Cardiac fibroblast (primary cell): ENCODE results near the gene HEATR1.
"Not testable (repeated sequence)": the region's sequence is repeated elsewhere in the genome, so short reads cannot be mapped to it uniquely, and the experiment has no call there.

Experiments used
- DNase-seq, 2 donors: peaks; one replicate each; pipeline versions ENCODE4 v3.0.0 to v3.0.0-alpha.2; 2010; ENCODE audit warnings: low read depth in 2 of 2
- H3K4me3 ChIP-seq, 2 donors: replicated peaks in 1 of 2; 1 replicate in 1 of 2; 2 replicates in 1 of 2; pipeline ENCODE4 v1.5.1; 2011; ENCODE audit warnings: low read depth in 2 of 2, low read length in 2 of 2, mild to moderate bottlenecking in 2 of 2, moderate library complexity in 1 of 2
- TF ChIP-seq, protein P1 (sequence below): IDR thresholded peaks from one replicate; pipeline ENCODE4 v1.5.1; 2011; ENCODE audit warnings: low read depth, mild to moderate bottlenecking, low read length, inconsistent platforms

HEATR1 gene

DNA sequence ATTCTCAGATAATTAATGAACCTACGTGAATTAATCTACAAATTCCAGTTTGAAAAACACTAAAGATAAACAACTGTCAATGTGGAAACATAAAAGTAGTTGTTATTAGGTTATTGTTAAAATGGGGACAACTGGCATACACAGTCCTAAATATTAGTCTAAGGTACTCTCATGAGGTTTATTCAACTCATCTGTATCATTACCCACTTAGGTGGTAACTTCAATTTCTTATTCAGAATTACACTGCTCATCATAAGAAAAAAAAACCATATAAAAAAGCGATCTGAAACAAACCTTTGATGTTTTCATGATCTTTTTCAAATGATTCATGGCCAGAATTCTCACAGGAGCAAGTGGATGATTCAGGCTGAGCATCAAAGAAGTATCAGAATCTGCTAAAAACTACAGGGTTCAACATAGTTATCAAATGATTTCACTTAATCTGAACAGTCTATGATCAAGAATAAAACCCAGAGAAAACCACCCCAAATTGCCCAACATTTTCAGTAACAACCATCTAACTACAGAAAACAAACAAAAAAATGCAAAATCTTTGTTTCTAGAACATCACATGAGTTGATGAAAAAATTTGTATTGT lies 13.7 kb downstream of the HEATR1 start:
- no peak for DNase-seq
- TF ChIP-seq, protein P1, sequence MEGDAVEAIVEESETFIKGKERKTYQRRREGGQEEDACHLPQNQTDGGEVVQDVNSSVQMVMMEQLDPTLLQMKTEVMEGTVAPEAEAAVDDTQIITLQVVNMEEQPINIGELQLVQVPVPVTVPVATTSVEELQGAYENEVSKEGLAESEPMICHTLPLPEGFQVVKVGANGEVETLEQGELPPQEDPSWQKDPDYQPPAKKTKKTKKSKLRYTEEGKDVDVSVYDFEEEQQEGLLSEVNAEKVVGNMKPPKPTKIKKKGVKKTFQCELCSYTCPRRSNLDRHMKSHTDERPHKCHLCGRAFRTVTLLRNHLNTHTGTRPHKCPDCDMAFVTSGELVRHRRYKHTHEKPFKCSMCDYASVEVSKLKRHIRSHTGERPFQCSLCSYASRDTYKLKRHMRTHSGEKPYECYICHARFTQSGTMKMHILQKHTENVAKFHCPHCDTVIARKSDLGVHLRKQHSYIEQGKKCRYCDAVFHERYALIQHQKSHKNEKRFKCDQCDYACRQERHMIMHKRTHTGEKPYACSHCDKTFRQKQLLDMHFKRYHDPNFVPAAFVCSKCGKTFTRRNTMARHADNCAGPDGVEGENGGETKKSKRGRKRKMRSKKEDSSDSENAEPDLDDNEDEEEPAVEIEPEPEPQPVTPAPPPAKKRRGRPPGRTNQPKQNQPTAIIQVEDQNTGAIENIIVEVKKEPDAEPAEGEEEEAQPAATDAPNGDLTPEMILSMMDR, result no peak
- H3K4me3 ChIP-seq, result no peak overlapping the region

DNA sequence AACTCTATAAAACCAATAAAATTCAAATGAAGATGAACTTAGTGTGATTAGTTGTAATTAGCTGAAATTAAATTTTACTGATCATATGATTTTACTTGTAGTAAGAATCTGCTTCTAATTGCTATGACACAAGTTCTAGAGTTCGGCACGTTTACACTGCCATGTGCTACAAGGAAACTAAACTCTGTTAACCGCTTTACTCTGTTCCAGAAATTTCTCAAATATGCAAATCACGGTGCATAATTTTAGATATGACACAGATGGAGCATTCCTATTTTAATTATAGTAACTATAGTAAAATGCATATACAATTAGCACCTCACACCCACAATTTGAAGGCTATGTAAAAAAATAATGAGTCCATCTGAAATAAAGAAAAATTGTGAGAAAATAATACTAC lies 14.8 kb downstream of the HEATR1 start:
- DNase-seq, result no peak

DNA sequence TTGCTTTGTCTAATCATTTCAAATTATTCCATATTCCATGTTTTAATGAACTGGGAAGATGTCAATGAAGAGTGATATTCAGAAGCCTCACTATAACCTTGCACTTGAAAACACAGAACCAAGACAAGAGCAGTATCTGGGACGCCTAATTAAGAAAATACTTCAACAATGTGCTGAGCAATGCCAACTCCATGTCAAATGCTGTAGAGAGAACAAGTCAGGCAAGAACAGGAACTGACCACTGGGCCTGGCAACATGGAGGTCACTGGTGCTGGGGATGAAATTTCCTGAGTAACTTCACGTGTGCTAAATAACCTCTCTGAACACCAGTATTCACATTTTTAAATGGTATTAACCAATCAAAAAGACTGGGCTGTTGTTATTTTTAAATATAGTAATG lies 22.8 kb downstream of the HEATR1 start:
- TF ChIP-seq, protein P1, result no peak
- no peak overlapping the region for H3K4me3 ChIP-seq
- DNase-seq, result no peak

More for the DNA sequence above, 14.8 kb downstream of the HEATR1 start:
- TF ChIP-seq, protein P1, result no peak
- H3K4me3 ChIP-seq, result no peak overlapping the region

DNA sequence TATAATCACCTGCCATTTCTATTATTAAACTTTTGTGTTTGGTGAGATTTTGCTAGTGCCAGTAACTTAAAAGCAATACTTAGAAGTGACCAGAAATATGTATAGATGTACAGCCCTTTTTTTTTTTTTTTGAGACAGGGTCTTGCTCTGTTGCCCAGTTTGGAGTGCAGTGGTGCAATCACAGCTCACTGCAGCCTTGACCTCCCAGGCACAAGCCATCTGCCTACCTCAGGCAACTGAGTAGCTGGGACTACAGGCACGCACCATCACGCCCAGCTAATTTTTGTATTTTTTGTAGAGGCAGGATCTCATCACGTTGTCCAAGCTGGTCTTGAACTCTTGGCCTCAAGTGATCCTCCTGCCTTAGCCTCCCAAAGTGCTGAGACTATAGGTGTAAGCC lies 23.9 kb downstream of the HEATR1 start:
- DNase-seq, H3K4me3 ChIP-seq: not testable (repeated sequence)

DNA sequence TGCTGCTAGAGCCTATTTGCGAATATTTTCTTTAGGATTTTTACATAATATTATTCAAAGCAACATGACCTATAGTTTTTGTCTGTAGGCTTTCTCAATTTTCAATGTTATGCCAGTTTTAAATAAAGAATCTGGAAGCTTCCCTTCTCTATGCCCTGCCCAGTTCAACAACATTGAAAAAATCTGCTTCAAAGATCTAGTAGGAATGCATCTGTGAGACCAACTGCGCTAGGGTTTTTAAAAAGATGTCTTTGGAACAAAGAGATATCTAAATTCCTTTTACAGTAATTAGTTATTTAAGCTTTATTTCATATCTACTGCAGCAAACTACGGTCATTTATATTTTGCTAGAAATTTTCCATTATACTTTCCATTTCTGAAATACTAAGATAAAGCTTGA lies 25.7 kb downstream of the HEATR1 start:
- TF ChIP-seq, protein P1, result no peak
- no peak overlapping the region for H3K4me3 ChIP-seq
- no peak for DNase-seq

DNA sequence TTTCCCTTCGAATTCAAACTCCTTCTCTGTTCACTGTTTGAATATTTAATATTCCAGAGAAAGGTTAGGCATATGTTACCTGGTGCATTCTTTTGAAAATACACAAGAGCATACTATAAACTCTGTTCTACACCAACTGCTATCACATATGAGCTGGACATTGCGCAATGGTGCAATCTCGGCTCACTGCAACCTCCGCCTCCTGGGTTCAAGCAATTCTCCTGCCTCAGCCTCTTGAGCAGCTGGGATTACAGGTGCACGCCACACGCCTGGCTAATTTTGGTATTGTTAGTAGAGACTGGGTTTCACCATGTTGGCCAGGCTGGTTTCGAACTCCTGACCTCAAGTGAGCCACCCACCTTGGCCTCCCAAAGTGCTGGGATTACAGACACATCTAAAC lies 27.3 kb downstream of the HEATR1 start:
- H3K4me3 ChIP-seq, DNase-seq: not testable (repeated sequence)

DNA sequence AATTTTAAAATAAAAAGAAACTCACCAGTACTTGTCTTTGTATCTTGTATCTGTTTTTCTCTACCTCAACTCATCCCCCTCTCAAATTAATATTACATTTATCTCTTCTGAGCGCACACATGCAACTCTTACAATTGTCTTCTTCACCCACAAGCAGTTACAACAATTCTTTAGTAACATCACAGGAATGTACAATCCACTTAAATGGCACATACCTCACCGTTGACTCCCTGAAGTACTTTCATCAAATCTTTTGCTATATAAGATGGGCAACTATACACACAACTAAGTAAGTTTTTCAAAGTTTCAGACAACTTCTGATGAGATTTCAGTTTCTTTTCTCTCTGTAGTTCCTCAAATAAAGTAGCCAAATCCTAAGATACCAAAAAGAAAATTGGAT lies 28.3 kb downstream of the HEATR1 start:
- DNase-seq, result peak; percentile 15 to 67
- H3K4me3 ChIP-seq, result no peak overlapping the region
- TF ChIP-seq, protein P1, result no peak

DNA sequence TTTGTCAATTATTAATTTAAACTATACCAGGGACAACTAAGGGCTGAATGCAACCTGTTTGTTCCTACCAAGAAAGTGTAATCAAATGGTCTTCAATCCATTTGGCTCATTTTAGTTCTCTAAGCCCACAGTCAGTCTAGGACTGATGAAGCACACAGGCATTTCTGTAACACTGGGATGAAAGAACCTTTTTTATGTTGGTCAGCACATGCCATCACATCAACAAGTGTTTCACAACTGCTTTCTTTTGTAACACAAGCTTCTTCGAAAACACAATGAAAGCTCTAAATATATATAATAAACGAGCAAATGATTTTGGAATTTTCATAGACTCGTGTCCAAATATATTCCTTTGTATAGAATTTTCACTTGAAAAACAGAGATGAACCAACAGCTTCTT lies 28.8 kb downstream of the HEATR1 start:
- no peak overlapping the region for H3K4me3 ChIP-seq
- TF ChIP-seq, protein P1, result no peak
- DNase-seq, result peak; percentile 25 to 64
